ENCODE results near the gene MLLT3.

MLLT3 gene

GRCh38 chr9:20427359-20427758, 194.9 kb downstream of the MLLT3 start:
- no peak for DNase-seq (ENCODE audit: low spot score)

- no peak for DNase-seq (ENCODE audit: low spot score)
Measured at GRCh38 chr9:20426019-20426418, 196.3 kb downstream of the MLLT3 start.

- no peak for DNase-seq (ENCODE audit: low spot score)
Measured at GRCh38 chr9:20419533-20419932, 202.8 kb downstream of the MLLT3 start.

- DNase-seq (ENCODE audit: low spot score), result no peak
Measured at GRCh38 chr9:20418485-20418884, 203.8 kb downstream of the MLLT3 start.

- no peak for DNase-seq (ENCODE audit: low spot score)
Measured at GRCh38 chr9:20417373-20418080, 204.8 kb downstream of the MLLT3 start.

GRCh38 chr9:20414150-20414549, 208.1 kb downstream of the MLLT3 start:
- no peak for DNase-seq (ENCODE audit: low spot score)

- no peak for DNase-seq (ENCODE audit: low spot score)
Measured at GRCh38 chr9:20409321-20410092, 212.8 kb downstream of the MLLT3 start.

- no peak for DNase-seq (ENCODE audit: low spot score)
Measured at GRCh38 chr9:20408513-20408912, 213.8 kb downstream of the MLLT3 start.

GRCh38 chr9:20407013-20407412, 215.3 kb downstream of the MLLT3 start:
- no peak for DNase-seq (ENCODE audit: low spot score)

GRCh38 chr9:20406344-20406743, 216.0 kb downstream of the MLLT3 start:
- no peak for DNase-seq (ENCODE audit: low spot score)

GRCh38 chr9:20405616-20406015, 216.7 kb downstream of the MLLT3 start:
- DNase-seq (ENCODE audit: low spot score), result no peak

- DNase-seq (ENCODE audit: low spot score), result no peak
Measured at GRCh38 chr9:20405078-20405477, 217.2 kb downstream of the MLLT3 start.

GRCh38 chr9:20404192-20404813, 218.0 kb downstream of the MLLT3 start:
- no peak for DNase-seq (ENCODE audit: low spot score)

- no peak for DNase-seq (ENCODE audit: low spot score)
Measured at GRCh38 chr9:20403346-20403745, 219.0 kb downstream of the MLLT3 start.

GRCh38 chr9:20402273-20402875, 219.9 kb downstream of the MLLT3 start:
- DNase-seq (ENCODE audit: low spot score), result no peak

- no peak for DNase-seq (ENCODE audit: low spot score)
Measured at GRCh38 chr9:20398536-20399338, 223.6 kb downstream of the MLLT3 start.

GRCh38 chr9:20397348-20397747, 225.0 kb downstream of the MLLT3 start:
- no peak for DNase-seq (ENCODE audit: low spot score)

- no peak for DNase-seq (ENCODE audit: low spot score)
Measured at GRCh38 chr9:20396509-20396908, 225.8 kb downstream of the MLLT3 start.

- no peak for DNase-seq (ENCODE audit: low spot score)
Measured at GRCh38 chr9:20395651-20396050, 226.6 kb downstream of the MLLT3 start.

GRCh38 chr9:20394969-20395368, 227.3 kb downstream of the MLLT3 start:
- no peak for DNase-seq (ENCODE audit: low spot score)

GRCh38 chr9:20391208-20391607, 231.1 kb downstream of the MLLT3 start:
- no peak for DNase-seq (ENCODE audit: low spot score)
